Sigmoid colon (tissue), 4 donors: ENCODE data around the gene MOB3B.

ENCODE experiments used
- EP300 ChIP-seq, 4 donors: sonication (generic); formaldehyde crosslinking; IDR thresholded peaks; one replicate each; pipeline ENCODE4 v1.6.1; 2017; ENCODE audit warnings: antibody characterized with exemption in 4 of 4
- POLR2A ChIP-seq, 2 donors: fragments of 450-650 bp; IDR thresholded peaks; one replicate each; pipeline ENCODE4 v1.6.1; 2016; ENCODE audit warnings: antibody characterized with exemption in 2 of 2, mild to moderate bottlenecking in 2 of 2, moderate library complexity in 2 of 2
- POLR2AphosphoS5 ChIP-seq, 4 donors: sonication (generic); formaldehyde crosslinking; IDR thresholded peaks; one replicate each; pipeline ENCODE4 v1.6.1; 2017; ENCODE audit warnings: antibody characterized with exemption in 4 of 4
- TF ChIP-seq, protein P1 (sequence below), 4 experiments: fragments of 450-650 bp in 3 of 4; fragments of 200-600 bp in 1 of 4; IDR thresholded peaks; one replicate each; pipeline ENCODE4 v1.5.1; 2016 to 2019; ENCODE audit warnings: antibody characterized with exemption in 4 of 4, mild to moderate bottlenecking in 3 of 4, moderate library complexity in 2 of 4

DNA sequence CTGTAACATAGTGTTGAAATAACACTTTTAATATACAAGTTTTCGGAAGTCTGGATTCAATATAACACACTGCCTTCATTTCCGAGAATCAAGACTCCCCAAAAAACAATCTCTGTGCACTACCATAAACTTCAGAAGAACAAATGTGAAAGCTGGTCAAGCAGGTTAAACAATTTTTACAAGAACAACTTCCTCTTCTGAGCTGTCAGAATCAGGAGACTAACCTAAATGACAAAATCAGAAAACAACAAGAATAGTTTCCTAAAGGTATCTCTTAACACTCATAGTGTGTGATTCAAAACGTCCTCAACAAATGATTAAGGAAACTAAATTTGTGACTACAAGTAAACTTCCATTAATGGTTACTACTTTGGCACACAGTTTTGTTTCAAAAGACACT lies 32.1 kb upstream of the MOB3B start:
- TF ChIP-seq, protein P1, sequence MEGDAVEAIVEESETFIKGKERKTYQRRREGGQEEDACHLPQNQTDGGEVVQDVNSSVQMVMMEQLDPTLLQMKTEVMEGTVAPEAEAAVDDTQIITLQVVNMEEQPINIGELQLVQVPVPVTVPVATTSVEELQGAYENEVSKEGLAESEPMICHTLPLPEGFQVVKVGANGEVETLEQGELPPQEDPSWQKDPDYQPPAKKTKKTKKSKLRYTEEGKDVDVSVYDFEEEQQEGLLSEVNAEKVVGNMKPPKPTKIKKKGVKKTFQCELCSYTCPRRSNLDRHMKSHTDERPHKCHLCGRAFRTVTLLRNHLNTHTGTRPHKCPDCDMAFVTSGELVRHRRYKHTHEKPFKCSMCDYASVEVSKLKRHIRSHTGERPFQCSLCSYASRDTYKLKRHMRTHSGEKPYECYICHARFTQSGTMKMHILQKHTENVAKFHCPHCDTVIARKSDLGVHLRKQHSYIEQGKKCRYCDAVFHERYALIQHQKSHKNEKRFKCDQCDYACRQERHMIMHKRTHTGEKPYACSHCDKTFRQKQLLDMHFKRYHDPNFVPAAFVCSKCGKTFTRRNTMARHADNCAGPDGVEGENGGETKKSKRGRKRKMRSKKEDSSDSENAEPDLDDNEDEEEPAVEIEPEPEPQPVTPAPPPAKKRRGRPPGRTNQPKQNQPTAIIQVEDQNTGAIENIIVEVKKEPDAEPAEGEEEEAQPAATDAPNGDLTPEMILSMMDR (IDR thresholded peaks at IDR 0.05) = no peak
- TF ChIP-seq POLR2AphosphoS5 (IDR thresholded peaks at IDR 0.05) = no peak
- no peak for TF ChIP-seq POLR2A (IDR thresholded peaks at IDR 0.05)
- no peak for TF ChIP-seq EP300 (IDR thresholded peaks at IDR 0.05)
